CD4-positive, alpha-beta T cell (primary cell): ENCODE measurements around the gene ANXA6. TPM values are rescaled to one million over a fixed set of nuclear protein-coding genes. Genes with fewer than 3 reads are reported as not detected.

Source experiments
- ATAC-seq: fragments of 200-7000 bp; cut with Tn5 transposase; one replicate; pipeline ENCODE4 v1.10.0; 2022; ENCODE audit warnings: mild to moderate bottlenecking; ENCODE audit not compliant: poor library complexity
- CTCF ChIA-PET: fragments of 350-600 bp; sonication (Branson Sonifier 250); formaldehyde crosslinking; loops from one replicate; lab custom pipeline; 2021; ENCODE audit warnings: antibody characterized with exemption, inconsistent platforms; lab: Charles Lee
- POLR2A ChIA-PET: fragments of 350-600 bp; sonication (Branson Sonifier 250); formaldehyde crosslinking; loops from one replicate; lab custom pipeline; 2021; ENCODE audit warnings: antibody characterized with exemption, inconsistent platforms; lab: Charles Lee
- DNase-seq, 14 experiments: peaks; one replicate each; pipeline ENCODE4 v3.0.0-alpha.2; 2013 to 2020; ENCODE audit warnings: mixed read lengths in 2 of 14
- H3K27ac ChIP-seq, 2 donors: one replicate each; pipeline versions ENCODE4 v1.5.1 to v1.7.0; 2013; ENCODE audit warnings: low read length in 2 of 2, low read depth in 1 of 2, mild to moderate bottlenecking in 1 of 2
- H3K27me3 ChIP-seq, 2 experiments: 1 replicate in 1 of 2; 2 replicates in 1 of 2; pipeline versions ENCODE4 v1.6.1 to v1.7.0; 2013; ENCODE audit warnings: low read length in 2 of 2, control low read depth in 1 of 2, mild to moderate bottlenecking in 1 of 2, moderate library complexity in 1 of 2; ENCODE audit not compliant: insufficient read depth in 2 of 2, control insufficient read depth in 1 of 2
- H3K36me3 ChIP-seq: one replicate; pipeline ENCODE4 v1.6.1; 2013; ENCODE audit warnings: low read length, control low read depth; ENCODE audit not compliant: insufficient read depth
- H3K4me1 ChIP-seq: one replicate; pipeline ENCODE4 v1.6.1; 2013; ENCODE audit warnings: low read length, control low read depth; ENCODE audit not compliant: insufficient read depth
- H3K4me3 ChIP-seq: one replicate; pipeline ENCODE4 v1.5.1; 2013; ENCODE audit warnings: mild to moderate bottlenecking, low read length, moderate library complexity
- H3K9me3 ChIP-seq, 2 experiments: 1 replicate in 1 of 2; 2 replicates in 1 of 2; pipeline versions ENCODE4 v1.6.1 to v1.7.0; 2013; ENCODE audit warnings: low read length in 2 of 2, mild to moderate bottlenecking in 2 of 2, control low read depth in 1 of 2, moderate library complexity in 1 of 2; ENCODE audit not compliant: control insufficient read depth in 1 of 2, insufficient read depth in 1 of 2
- H3K27ac Mint-ChIP-seq: one replicate; pipeline ENCODE4 v1.8.0; 2020; ENCODE audit warnings: mixed read lengths
- H3K27me3 Mint-ChIP-seq: one replicate; pipeline ENCODE4 v1.8.0; 2021; ENCODE audit warnings: mixed read lengths
- H3K36me3 Mint-ChIP-seq: one replicate; pipeline ENCODE4 v1.8.0; 2021; ENCODE audit warnings: low read depth, mixed read lengths
- H3K4me1 Mint-ChIP-seq: one replicate; pipeline ENCODE4 v1.8.0; 2021; ENCODE audit warnings: low read depth, mixed read lengths
- H3K4me3 Mint-ChIP-seq: one replicate; pipeline ENCODE4 v1.8.0; 2020; ENCODE audit warnings: mild to moderate bottlenecking, mixed read lengths
- H3K9me3 Mint-ChIP-seq: one replicate; pipeline ENCODE4 v1.8.0; 2020; ENCODE audit warnings: mixed read lengths
- intact Hi-C, 2 experiments: fragments of 100-400 bp; cut with DNase I in 1 of 2; cut with micrococcal nuclease in 1 of 2; formaldehyde crosslinking; loops; one replicate each; pipeline versions ENCODE4 v1.15.1 to v1.9.0; 2023 to 2025; cut with DNase I, micrococcal nuclease
- total RNA-seq, 174 experiments: library from RNA in 2 of 174; stranded (reverse) in 2 of 174; gene quantifications; one replicate each; pipeline ENCODE4 v1.2.3 and lab custom pipeline; 2021 to 2026
- TF ChIP-seq, protein P1 (sequence below): fragments of 200-600 bp; IDR thresholded peaks from one replicate; pipeline ENCODE4 v1.8.0; 2022; ENCODE audit warnings: antibody characterized with exemption, mild to moderate bottlenecking

The ANXA6 gene
- total RNA-seq, 2 experiments from 2014 or later = 108 to 130 TPM

DNA sequence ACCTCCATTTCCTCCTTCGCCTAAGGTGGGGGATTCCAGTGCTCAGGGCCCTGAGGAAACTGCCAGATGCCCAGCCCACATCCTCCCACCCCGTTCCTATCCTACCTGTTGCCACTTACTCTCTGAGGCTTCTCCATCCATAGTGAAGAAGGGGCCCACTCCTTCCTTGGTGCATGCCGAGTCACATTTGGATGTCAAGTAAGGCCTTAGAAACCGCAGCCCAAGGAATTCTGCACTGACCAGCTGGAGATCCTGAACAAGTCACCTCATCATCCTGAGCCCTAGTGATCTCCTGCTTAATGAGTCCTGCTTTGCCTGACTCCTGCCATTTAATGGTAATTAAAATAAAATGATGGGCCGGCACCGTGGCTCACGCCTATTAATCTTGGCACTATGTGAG lies 70.1 kb downstream of the ANXA6 start:
- Mint-ChIP-seq H3K27me3 (no peaks in the 10 kb centered on the region), H3K4me3 (no peak overlapping the region), H3K27ac (peak overlapping the region; percentile 87), H3K4me1 (peaks cover 62% of the 10 kb centered on the region), H3K36me3 (no peaks in the 10 kb centered on the region), H3K9me3 (no peaks in the 10 kb centered on the region)
- no peak for ATAC-seq
- POLR2A ChIA-PET = interaction anchor here (0.8 to 2.2 kb wide), 7 partner anchors 10 to 165 kb away, joined by 3 to 8 read pairs (median 5); partner anchors contain the start of genes ANXA6 and GM2A
- intact Hi-C loops = loop anchor here in 1 of 2 experiments (10.0 kb wide), 1 partner anchor 667 kb away; the partner anchor contains the start of gene ATOX1
- no peak for DNase-seq
- no peaks in the 10 kb centered on the region for H3K27me3 ChIP-seq
- H3K9me3 ChIP-seq = no peaks in the 10 kb centered on the region
- TF ChIP-seq, protein P1, sequence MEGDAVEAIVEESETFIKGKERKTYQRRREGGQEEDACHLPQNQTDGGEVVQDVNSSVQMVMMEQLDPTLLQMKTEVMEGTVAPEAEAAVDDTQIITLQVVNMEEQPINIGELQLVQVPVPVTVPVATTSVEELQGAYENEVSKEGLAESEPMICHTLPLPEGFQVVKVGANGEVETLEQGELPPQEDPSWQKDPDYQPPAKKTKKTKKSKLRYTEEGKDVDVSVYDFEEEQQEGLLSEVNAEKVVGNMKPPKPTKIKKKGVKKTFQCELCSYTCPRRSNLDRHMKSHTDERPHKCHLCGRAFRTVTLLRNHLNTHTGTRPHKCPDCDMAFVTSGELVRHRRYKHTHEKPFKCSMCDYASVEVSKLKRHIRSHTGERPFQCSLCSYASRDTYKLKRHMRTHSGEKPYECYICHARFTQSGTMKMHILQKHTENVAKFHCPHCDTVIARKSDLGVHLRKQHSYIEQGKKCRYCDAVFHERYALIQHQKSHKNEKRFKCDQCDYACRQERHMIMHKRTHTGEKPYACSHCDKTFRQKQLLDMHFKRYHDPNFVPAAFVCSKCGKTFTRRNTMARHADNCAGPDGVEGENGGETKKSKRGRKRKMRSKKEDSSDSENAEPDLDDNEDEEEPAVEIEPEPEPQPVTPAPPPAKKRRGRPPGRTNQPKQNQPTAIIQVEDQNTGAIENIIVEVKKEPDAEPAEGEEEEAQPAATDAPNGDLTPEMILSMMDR = no peak
- no peaks in the 10 kb centered on the region for H3K36me3 ChIP-seq
- CTCF ChIA-PET = interaction anchor here (2.0 kb wide), 1 partner anchor 28 kb away, joined by 10 read pairs; no protein-coding TSS in a partner anchor
- no peak overlapping the region for H3K4me3 ChIP-seq
- H3K4me1 ChIP-seq = peaks cover 53% of the 10 kb centered on the region
- H3K27ac ChIP-seq = peak overlapping the region in 1 of 2 donors; percentile 91

DNA sequence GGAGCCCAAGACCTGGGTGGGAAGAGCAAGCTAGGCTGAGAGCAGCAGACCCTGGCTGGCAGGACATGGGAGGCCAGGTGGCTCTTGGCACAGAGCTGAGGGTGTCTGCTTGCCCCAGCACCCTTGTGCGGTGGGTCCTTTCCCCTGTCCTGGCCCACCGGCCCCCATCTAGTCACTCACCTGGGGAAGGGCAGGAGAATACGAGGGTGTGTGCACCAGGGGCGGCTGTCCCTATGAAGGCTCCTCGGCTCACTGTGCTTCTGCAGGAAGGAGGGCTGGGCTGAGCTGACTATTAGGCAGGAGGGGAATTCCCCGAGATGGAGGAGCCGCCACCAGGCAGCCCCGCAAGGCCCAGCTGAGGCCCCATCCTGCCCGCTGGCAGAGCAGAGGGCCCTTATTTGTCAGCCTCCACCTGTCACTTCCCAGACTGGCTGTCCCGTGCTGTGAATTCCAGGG lies 70.6 kb downstream of the ANXA6 start:
- DNase-seq = peak; percentile 40 to 90 (median 58)
- ChIA-PET CTCF (interaction anchor here (1.3 to 2.0 kb wide), 3 partner anchors 11 to 35 kb away, joined by 4 to 10 read pairs (median 4); no protein-coding TSS in a partner anchor), POLR2A (interaction anchor here (0.9 to 2.2 kb wide), 7 partner anchors 10 to 166 kb away, joined by 3 to 8 read pairs (median 5); partner anchors contain the start of genes ANXA6 and GM2A)
- Mint-ChIP-seq H3K36me3 (no peaks in the 10 kb centered on the region), H3K9me3 (no peaks in the 10 kb centered on the region), H3K27me3 (no peaks in the 10 kb centered on the region), H3K27ac (peak overlapping the region; percentile 87), H3K4me1 (peaks cover 66% of the 10 kb centered on the region), H3K4me3 (peak overlapping the region; percentile 35)
- Histone ChIP-seq H3K27ac (peak overlapping the region in 1 of 2 donors; percentile 91), H3K4me1 (peaks cover 58% of the 10 kb centered on the region), H3K4me3 (peak overlapping the region; percentile 53), H3K27me3 (no peaks in the 10 kb centered on the region), H3K36me3 (no peaks in the 10 kb centered on the region), H3K9me3 (no peaks in the 10 kb centered on the region)
- ATAC-seq = peak; percentile 81
- TF ChIP-seq, protein P1 = no peak
- intact Hi-C loops = loop anchor here in 1 of 2 experiments (10.0 kb wide), 1 partner anchor 668 kb away; the partner anchor contains the start of gene ATOX1

DNA sequence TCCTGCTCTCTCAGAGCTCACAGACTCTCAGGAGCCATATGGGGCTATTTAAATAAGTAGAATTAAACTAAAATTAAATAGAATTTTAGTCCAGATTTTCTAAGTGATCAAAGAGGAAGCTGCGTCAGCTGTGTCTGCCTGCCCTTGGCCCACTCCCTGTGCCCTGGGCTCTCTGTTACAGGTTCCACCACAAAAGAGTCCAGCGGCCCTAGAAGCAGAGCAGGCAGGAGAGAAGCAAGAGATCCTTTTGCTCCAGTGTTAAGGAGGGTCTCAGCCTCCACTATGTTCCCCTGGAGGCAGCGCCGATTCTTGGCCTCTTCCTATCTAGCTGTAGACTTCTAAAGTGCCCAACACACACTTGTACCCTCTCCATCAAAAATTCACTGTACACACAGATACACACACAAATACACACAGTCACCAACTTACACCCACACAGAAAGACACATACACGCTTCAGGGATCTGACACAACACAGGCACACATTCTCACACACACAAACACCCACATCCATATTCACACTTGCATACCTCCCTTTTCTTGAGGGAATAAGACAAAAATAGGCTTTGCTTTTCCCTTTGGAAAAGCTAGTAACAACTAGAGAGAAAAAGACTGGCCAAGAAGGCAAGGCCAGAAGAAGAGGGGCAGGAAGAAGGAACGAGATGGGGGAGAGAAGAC lies 71.2 kb downstream of the ANXA6 start:
- TF ChIP-seq, protein P1 = no peak
- peak overlapping the region in 1 of 2 donors; percentile 91 for H3K27ac ChIP-seq
- no peaks in the 10 kb centered on the region for H3K9me3 ChIP-seq
- peak overlapping the region; percentile 53 for H3K4me3 ChIP-seq
- peaks cover 62% of the 10 kb centered on the region for H3K4me1 ChIP-seq
- ChIA-PET POLR2A (interaction anchor here (0.9 to 2.2 kb wide), 7 partner anchors 11 to 166 kb away, joined by 3 to 8 read pairs (median 5); partner anchors contain the start of genes ANXA6 and GM2A), CTCF (interaction anchor here (1.3 to 2.0 kb wide), 3 partner anchors 12 to 35 kb away, joined by 4 to 10 read pairs (median 4); no protein-coding TSS in a partner anchor)
- H3K27ac Mint-ChIP-seq = peak overlapping the region; percentile 87
- peak overlapping the region; percentile 73 for H3K4me3 Mint-ChIP-seq
- ATAC-seq (no peak), DNase-seq (peak in 2 of 14 experiments; percentile 37 to 47)
- intact Hi-C loops = loop anchor here in 1 of 2 experiments (10.0 kb wide), 1 partner anchor 668 kb away; the partner anchor contains the start of gene ATOX1
- H3K36me3 Mint-ChIP-seq = no peaks in the 10 kb centered on the region
- no peaks in the 10 kb centered on the region for H3K9me3 Mint-ChIP-seq
- no peaks in the 10 kb centered on the region for H3K27me3 Mint-ChIP-seq
- no peaks in the 10 kb centered on the region for H3K27me3 ChIP-seq
- no peaks in the 10 kb centered on the region for H3K36me3 ChIP-seq
- H3K4me1 Mint-ChIP-seq = peaks cover 66% of the 10 kb centered on the region
